H9 (cell line): ENCODE measurements around the gene ZNF628. TPM values are rescaled to one million over a fixed set of nuclear protein-coding genes. Genes with fewer than 3 reads are reported as not detected.

Experiments
- DNase-seq: peaks from one replicate; pipeline ENCODE4 v3.0.0-alpha.2; 2017
- H2AFZ ChIP-seq: one replicate; pipeline ENCODE4 v1.6.1; 2013; ENCODE audit warnings: mild to moderate bottlenecking, low read length, control low read depth, moderate library complexity
- H2AK5ac ChIP-seq: 2 replicates; pipeline ENCODE4 v1.6.1; 2013; ENCODE audit warnings: low read length, control low read depth, mixed read lengths; ENCODE audit not compliant: insufficient read length
- H2BK120ac ChIP-seq: one replicate; pipeline ENCODE4 v1.6.1; 2013; ENCODE audit warnings: low read depth, mild to moderate bottlenecking, low read length, control low read depth, inconsistent platforms; ENCODE audit not compliant: poor library complexity, severe bottlenecking
- H2BK12ac ChIP-seq: 2 replicates; pipeline ENCODE4 v1.6.1; 2013; ENCODE audit warnings: low read length, control low read depth, mixed read lengths, low read depth; ENCODE audit not compliant: insufficient read length
- H2BK15ac ChIP-seq: 2 replicates; pipeline ENCODE4 v1.6.1; 2013; ENCODE audit warnings: low read depth, low read length, control low read depth
- H2BK20ac ChIP-seq: one replicate; pipeline ENCODE4 v1.6.1; 2013; ENCODE audit warnings: low read depth, mild to moderate bottlenecking, low read length, control low read depth, inconsistent platforms; ENCODE audit not compliant: poor library complexity, severe bottlenecking
- H2BK5ac ChIP-seq: 2 replicates; pipeline ENCODE4 v1.6.1; 2013; ENCODE audit warnings: low read length, control low read depth, mixed read lengths; ENCODE audit not compliant: insufficient read length
- H3K14ac ChIP-seq: 2 replicates; pipeline ENCODE4 v1.6.1; 2013; ENCODE audit warnings: low read length, control low read depth; ENCODE audit not compliant: insufficient read depth
- H3K18ac ChIP-seq: 2 replicates; pipeline ENCODE4 v1.6.1; 2013; ENCODE audit warnings: low read depth, mild to moderate bottlenecking, mixed read lengths, low read length, control low read depth; ENCODE audit not compliant: insufficient read length
- H3K23ac ChIP-seq: 2 replicates; pipeline ENCODE4 v1.6.1; 2013; ENCODE audit warnings: low read length, control low read depth, mixed read lengths, low read depth; ENCODE audit not compliant: insufficient read length
- H3K23me2 ChIP-seq: 2 replicates; pipeline ENCODE4 v1.6.1; 2013; ENCODE audit warnings: low read depth, mild to moderate bottlenecking, mixed read lengths, low read length, control low read depth; ENCODE audit not compliant: insufficient read length, poor library complexity, severe bottlenecking
- H3K27ac ChIP-seq: 2 replicates; pipeline ENCODE4 v1.5.1; 2013; ENCODE audit warnings: low read length, control low read depth, mixed read lengths, low read depth; ENCODE audit not compliant: insufficient read length
- H3K27me3 ChIP-seq: 2 replicates; pipeline ENCODE4 v1.6.1; 2013; ENCODE audit warnings: low read length, control low read depth, inconsistent platforms; ENCODE audit not compliant: insufficient read depth
- H3K4ac ChIP-seq: 2 replicates; pipeline ENCODE4 v1.6.1; 2013; ENCODE audit warnings: low read depth, mild to moderate bottlenecking, control low read depth, inconsistent platforms, low read length, moderate library complexity
- H3K4me1 ChIP-seq: 2 replicates; pipeline ENCODE4 v1.6.1; 2013; ENCODE audit warnings: low read length, control low read depth, inconsistent platforms; ENCODE audit not compliant: insufficient read depth
- H3K4me2 ChIP-seq: 2 replicates; pipeline ENCODE4 v1.6.1; 2013; ENCODE audit warnings: low read length, control low read depth, mixed read lengths; ENCODE audit not compliant: insufficient read length, insufficient read depth
- H3K56ac ChIP-seq: 2 replicates; pipeline ENCODE4 v1.6.1; 2013; ENCODE audit warnings: low read depth, mild to moderate bottlenecking, mixed read lengths, low read length, control low read depth; ENCODE audit not compliant: insufficient read length
- H3K79me1 ChIP-seq: 2 replicates; pipeline ENCODE4 v1.6.1; 2013; ENCODE audit warnings: low read depth, mild to moderate bottlenecking, moderate library complexity, low read length, control low read depth, inconsistent platforms; ENCODE audit not compliant: insufficient read depth, poor library complexity, severe bottlenecking
- H3K79me2 ChIP-seq: 2 replicates; pipeline ENCODE4 v1.6.1; 2013; ENCODE audit warnings: low read length, control low read depth, inconsistent platforms; ENCODE audit not compliant: insufficient read depth
- H3K9ac ChIP-seq: 2 replicates; pipeline ENCODE4 v1.6.1; 2013; ENCODE audit warnings: low read length, control low read depth, mixed read lengths; ENCODE audit not compliant: insufficient read length; ENCODE audit errors: extremely low read depth
- H3K9me3 ChIP-seq: one replicate; pipeline ENCODE4 v1.6.1; 2013; ENCODE audit warnings: low read depth, low read length, inconsistent platforms; ENCODE audit not compliant: control insufficient read depth
- H3T11ph ChIP-seq: one replicate; pipeline ENCODE4 v1.6.1; 2013; ENCODE audit warnings: mild to moderate bottlenecking, low read length, control low read depth, inconsistent platforms
- H4K20me1 ChIP-seq: one replicate; pipeline ENCODE4 v1.6.1; 2013; ENCODE audit not compliant: control insufficient read depth, insufficient read length, insufficient read depth
- H4K5ac ChIP-seq: 2 replicates; pipeline ENCODE4 v1.6.1; 2013; ENCODE audit warnings: low read depth, mild to moderate bottlenecking, mixed read lengths, low read length, control low read depth; ENCODE audit not compliant: insufficient read length
- H4K8ac ChIP-seq: replicated peaks from 2 replicates; pipeline ENCODE4 v1.6.1; 2013; ENCODE audit warnings: low read length, control low read depth, mixed read lengths, low read depth; ENCODE audit not compliant: insufficient read length
- H4K91ac ChIP-seq: 2 replicates; pipeline ENCODE4 v1.6.1; 2013; ENCODE audit warnings: low read depth, mild to moderate bottlenecking, moderate library complexity, mixed read lengths, low read length, control low read depth; ENCODE audit not compliant: insufficient read length
- H3K27ac Mint-ChIP-seq, 3 experiments: 2 replicates in 2 of 3; 3 replicates in 1 of 3; pipeline ENCODE4 v1.8.0; 2020 to 2021; ENCODE audit warnings: mixed read lengths in 3 of 3, mild to moderate bottlenecking in 1 of 3, moderate library complexity in 1 of 3
- H3K27me3 Mint-ChIP-seq: 2 replicates; pipeline ENCODE4 v1.8.0; 2021; ENCODE audit warnings: low read depth, mild to moderate bottlenecking, moderate library complexity, mixed read lengths
- H3K36me3 Mint-ChIP-seq, 3 experiments: 2 replicates in 2 of 3; 3 replicates in 1 of 3; pipeline ENCODE4 v1.8.0; 2020 to 2021; ENCODE audit warnings: low read depth in 3 of 3, mixed read lengths in 3 of 3; ENCODE audit not compliant: insufficient read depth in 1 of 3
- H3K4me1 Mint-ChIP-seq, 2 experiments: 2 replicates each; pipeline ENCODE4 v1.8.0; 2020; ENCODE audit warnings: mixed read lengths in 2 of 2
- H3K4me3 Mint-ChIP-seq, 2 experiments: 2 replicates in 1 of 2; 3 replicates in 1 of 2; pipeline ENCODE4 v1.8.0; 2020 to 2021; ENCODE audit warnings: mild to moderate bottlenecking in 2 of 2, mixed read lengths in 2 of 2, moderate library complexity in 1 of 2
- H3K9me3 Mint-ChIP-seq, 2 experiments: 2 replicates in 1 of 2; 3 replicates in 1 of 2; pipeline ENCODE4 v1.8.0; 2020; ENCODE audit warnings: mild to moderate bottlenecking in 2 of 2, mixed read lengths in 2 of 2, moderate library complexity in 1 of 2
- CTCF ChIP-seq: fragments of 200-600 bp; sonication (generic); conservative IDR thresholded peaks from 3 replicates; pipeline ENCODE4 v1.8.0; 2021; ENCODE audit warnings: antibody characterized with exemption, mild to moderate bottlenecking
- WGBS: extraction: QIAGEN DNeasy Blood & Tissue Kit; methylation state at CpG from one replicate; pipeline ENCODE4 v1.1.7; 2013; ENCODE audit warnings: missing lambda C conversion rate, low lambda C conversion rate, mixed read lengths; ENCODE audit not compliant: insufficient read length; ENCODE audit errors: extremely low coverage; 5-methylcytosine and 5-hydroxymethylcytosine counted together
- total RNA-seq: library from RNA; stranded (reverse); gene quantifications from 2 replicates; pipeline ENCODE4 v1.2.1, GENCODE V29; 2021

ZNF628 gene
- total RNA-seq, 1 experiment from 2014 or later: 16.6 TPM

GRCh38 chr19:55504252-55504603 lies 27.8 kb downstream of the ZNF628 start:
- Histone ChIP-seq H3K9ac (no peak overlapping the region), H3K79me1 (no peaks in the 10 kb centered on the region), H4K91ac (no peak overlapping the region), H3K56ac (no peak overlapping the region), H4K20me1 (no peaks in the 10 kb centered on the region), H3K23ac (no peak overlapping the region), H3K79me2 (no peaks in the 10 kb centered on the region), H3K27ac (no peak overlapping the region), H3K4me1 (no peaks in the 10 kb centered on the region), H3K27me3 (peaks cover 5% of the 10 kb centered on the region), H2BK20ac (no peak overlapping the region), H4K8ac (no peak overlapping the region), H2AK5ac (no peak overlapping the region), H3K14ac (no peak overlapping the region), H3K18ac (no peak overlapping the region), H2BK120ac (no peak overlapping the region), H2BK15ac (no peak overlapping the region), H3K23me2 (no peaks in the 10 kb centered on the region), H2BK5ac (no peak overlapping the region), H4K5ac (no peak overlapping the region), H2BK12ac (no peak overlapping the region), H3K4me2 (peak overlapping the region; percentile 0), H3K9me3 (no peaks in the 10 kb centered on the region), H3K4ac (no peak overlapping the region), H2AFZ (no peak overlapping the region), H3T11ph (no peak overlapping the region)
- H3K4me1 Mint-ChIP-seq: 0 out of 4 replicates have a peak, but pooled peaks cover 0 to 2% of the 10 kb centered on the region in 2 experiments
- DNase-seq: no peak
- no peak overlapping the region; a peak in 1 of 5 replicates for H3K4me3 Mint-ChIP-seq
- peaks cover 68% of the 10 kb centered on the region for H3K27me3 Mint-ChIP-seq
- no peak overlapping the region for H3K27ac Mint-ChIP-seq
- peaks cover 11 to 19% of the 10 kb centered on the region in 2 experiments for H3K9me3 Mint-ChIP-seq
- WGBS: no CpG with 5 or more reads among the region's 13 CpGs
- TF ChIP-seq CTCF: no peak; the same call in 2 of the 3 replicates
- H3K36me3 Mint-ChIP-seq: peaks cover 3 to 8% (median 7%) of the 10 kb centered on the region in 3 experiments
